ENCODE measurements around the gene FAM98C.
A peak's percentile ranks its signal among the peaks of the same experiment; 100 is the strongest.
"Not testable (repeated sequence)": the region's sequence is repeated elsewhere in the genome, so short reads cannot be mapped to it uniquely, and the experiment has no call there.

FAM98C gene

GRCh38 chr19:38417544-38418506, 14.9 kb downstream of the FAM98C start:
- peak overlapping the region; percentile 33 for H3K4me3 ChIP-seq (ENCODE audit: low read length)
- DNase-seq (ENCODE audit: low read depth, low spot score): peak; percentile 44

GRCh38 chr19:38420935-38421334, 18.0 kb downstream of the FAM98C start:
- no peak for DNase-seq (ENCODE audit: low read depth, low spot score)
- H3K4me3 ChIP-seq (ENCODE audit: low read length): no peak overlapping the region

GRCh38 chr19:38421856-38422255, 19.0 kb downstream of the FAM98C start:
- no peak overlapping the region for H3K4me3 ChIP-seq (ENCODE audit: low read length)
- DNase-seq (ENCODE audit: low read depth, low spot score): no peak

- H3K4me3 ChIP-seq (ENCODE audit: low read length): no peak overlapping the region
- DNase-seq (ENCODE audit: low read depth, low spot score): no peak
Measured at GRCh38 chr19:38422438-38422837, 19.5 kb downstream of the FAM98C start.

GRCh38 chr19:38424272-38424671, 21.4 kb downstream of the FAM98C start:
- H3K4me3 ChIP-seq (ENCODE audit: low read length): no peak overlapping the region
- no peak for DNase-seq (ENCODE audit: low read depth, low spot score)

- no peak for DNase-seq (ENCODE audit: low read depth, low spot score)
- H3K4me3 ChIP-seq (ENCODE audit: low read length): no peak overlapping the region
Measured at GRCh38 chr19:38425222-38425809, 22.4 kb downstream of the FAM98C start.

- no peak within 1 kb of the TSS; the same call in 1 of the 2 replicates for H3K4me3 ChIP-seq (ENCODE audit: low read length)
- peak; percentile 43 for DNase-seq (ENCODE audit: low read depth, low spot score)
Measured at GRCh38 chr19:38425810-38426466, 23.0 kb downstream of the FAM98C start, which contains the start of gene RASGRP4. Gene RASGRP4 (minus strand): TSS chr19:38426219. CDS start chr19:38426091, 128 bp downstream.

GRCh38 chr19:38427035-38427677, 24.3 kb downstream of the FAM98C start:
- DNase-seq (ENCODE audit: low read depth, low spot score): not testable (repeated sequence)

GRCh38 chr19:38429055-38429810, 26.3 kb downstream of the FAM98C start:
- DNase-seq (ENCODE audit: low read depth, low spot score): no peak
- H3K4me3 ChIP-seq (ENCODE audit: low read length): no peak overlapping the region

More at GRCh38 chr19:38427035-38427677, 24.3 kb downstream of the FAM98C start:
- not testable (repeated sequence) for H3K4me3 ChIP-seq (ENCODE audit: low read length)

- H3K4me3 ChIP-seq (ENCODE audit: low read length): no peak overlapping the region
- no peak for DNase-seq (ENCODE audit: low read depth, low spot score)
Measured at GRCh38 chr19:38429811-38430156, 26.9 kb downstream of the FAM98C start.

- no peak for DNase-seq (ENCODE audit: low read depth, low spot score)
- no peak overlapping the region for H3K4me3 ChIP-seq (ENCODE audit: low read length)
Measured at GRCh38 chr19:38430931-38431330, 28.0 kb downstream of the FAM98C start.

GRCh38 chr19:38433268-38433733, 30.4 kb downstream of the FAM98C start, which contains the start of gene RYR1:
Gene RYR1 (plus strand): TSS chr19:38433691. CDS start chr19:38433830, 139 bp downstream.
- no peak within 1 kb of the TSS for H3K4me3 ChIP-seq (ENCODE audit: low read length)
- no peak for DNase-seq (ENCODE audit: low read depth, low spot score)

GRCh38 chr19:38434549-38435051, 31.7 kb downstream of the FAM98C start:
- H3K4me3 ChIP-seq (ENCODE audit: low read length): no peak overlapping the region
- DNase-seq (ENCODE audit: low read depth, low spot score): no peak

GRCh38 chr19:38437295-38437694, 34.4 kb downstream of the FAM98C start:
- no peak for DNase-seq (ENCODE audit: low read depth, low spot score)
- no peak overlapping the region for H3K4me3 ChIP-seq (ENCODE audit: low read length)

GRCh38 chr19:38437917-38438316, 35.0 kb downstream of the FAM98C start:
- DNase-seq (ENCODE audit: low read depth, low spot score): no peak
- H3K4me3 ChIP-seq (ENCODE audit: low read length): no peak overlapping the region

GRCh38 chr19:38440592-38440991, 37.7 kb downstream of the FAM98C start:
- DNase-seq (ENCODE audit: low read depth, low spot score): no peak
- no peak overlapping the region for H3K4me3 ChIP-seq (ENCODE audit: low read length)

GRCh38 chr19:38441657-38442348, 38.9 kb downstream of the FAM98C start:
- DNase-seq (ENCODE audit: low read depth, low spot score): no peak
- H3K4me3 ChIP-seq (ENCODE audit: low read length): no peak overlapping the region

GRCh38 chr19:38442736-38443135, 39.8 kb downstream of the FAM98C start:
- DNase-seq (ENCODE audit: low read depth, low spot score): no peak
- no peak overlapping the region for H3K4me3 ChIP-seq (ENCODE audit: low read length)

All from Jurkat, Clone E6-1 (cell line).